Measurements from ENCODE around the gene IQGAP2.

IQGAP2 gene

GRCh38 chr5:76419597-76420298 lies 16.7 kb downstream of the IQGAP2 start:
- TF ChIP-seq CEBPB (IDR thresholded peaks at IDR 0.05) = no peak
- TF ChIP-seq ZBTB7A (IDR thresholded peaks at IDR 0.05; ENCODE audit: low read depth) = no peak
- TF ChIP-seq EP300 (IDR thresholded peaks at IDR 0.05; ENCODE audit: borderline replicate concordance) = no peak
- no peak for TF ChIP-seq YY1 (IDR thresholded peaks at IDR 0.05; ENCODE audit: low read depth)
- no peak for TF ChIP-seq NFIC (IDR thresholded peaks at IDR 0.05)
- TF ChIP-seq TCF12 (IDR thresholded peaks at IDR 0.05; ENCODE audit: low read depth) = no peak

GRCh38 chr5:76422227-76422626 lies 19.1 kb downstream of the IQGAP2 start:
- no peak for TF ChIP-seq FOXM1 (IDR thresholded peaks at IDR 0.05; ENCODE audit: borderline replicate concordance, low read depth)
- peak; percentile 33 for TF ChIP-seq NFIC (IDR thresholded peaks at IDR 0.05)
- no peak for TF ChIP-seq EP300 (IDR thresholded peaks at IDR 0.05; ENCODE audit: borderline replicate concordance)

GRCh38 chr5:76422742-76423141 lies 19.7 kb downstream of the IQGAP2 start:
- TF ChIP-seq TAF1 (IDR thresholded peaks at IDR 0.05; ENCODE audit: low read depth) = no peak

- TF ChIP-seq REST (IDR thresholded peaks at IDR 0.05; ENCODE audit: low read depth) (no peak), CREB1 (IDR thresholded peaks at IDR 0.05; ENCODE audit: low read depth) (no peak), ZBTB7A (IDR thresholded peaks at IDR 0.05; ENCODE audit: low read depth) (no peak), FOXM1 (IDR thresholded peaks at IDR 0.05; ENCODE audit: borderline replicate concordance, low read depth) (no peak), USF1 (IDR thresholded peaks at IDR 0.05) (no peak)
These were observed 22.1 kb downstream of the IQGAP2 start for GRCh38 chr5:76425146-76425545.

- no peak for TF ChIP-seq TEAD4 (IDR thresholded peaks at IDR 0.05)
- no peak for TF ChIP-seq RAD21 (IDR thresholded peaks at IDR 0.05; ENCODE audit: low read depth)
- TF ChIP-seq EGR1 (IDR thresholded peaks at IDR 0.05) = no peak
- no peak for TF ChIP-seq FOXM1 (IDR thresholded peaks at IDR 0.05; ENCODE audit: borderline replicate concordance, low read depth)
- TF ChIP-seq MAX (IDR thresholded peaks at IDR 0.05) = no peak
- no peak for TF ChIP-seq ZBTB7A (IDR thresholded peaks at IDR 0.05; ENCODE audit: low read depth)
- TF ChIP-seq REST (IDR thresholded peaks at IDR 0.05; ENCODE audit: low read depth) = no peak
- TF ChIP-seq TCF12 (IDR thresholded peaks at IDR 0.05; ENCODE audit: low read depth) = no peak
- no peak for TF ChIP-seq USF1 (IDR thresholded peaks at IDR 0.05)
- TF ChIP-seq CEBPB (IDR thresholded peaks at IDR 0.05) = no peak
- TF ChIP-seq EP300 (IDR thresholded peaks at IDR 0.05; ENCODE audit: borderline replicate concordance) = no peak
- TF ChIP-seq NFIC (IDR thresholded peaks at IDR 0.05) = no peak
- TF ChIP-seq TAF1 (IDR thresholded peaks at IDR 0.05; ENCODE audit: low read depth) = no peak
- TF ChIP-seq CREB1 (IDR thresholded peaks at IDR 0.05; ENCODE audit: low read depth) = no peak
- no peak for TF ChIP-seq YY1 (IDR thresholded peaks at IDR 0.05; ENCODE audit: low read depth)
These were observed 23.1 kb downstream of the IQGAP2 start for GRCh38 chr5:76425928-76426804.

- TF ChIP-seq FOXM1 (IDR thresholded peaks at IDR 0.05; ENCODE audit: borderline replicate concordance, low read depth) (no peak), USF1 (IDR thresholded peaks at IDR 0.05) (no peak), TCF12 (IDR thresholded peaks at IDR 0.05; ENCODE audit: low read depth) (no peak), RAD21 (IDR thresholded peaks at IDR 0.05; ENCODE audit: low read depth) (no peak), YY1 (IDR thresholded peaks at IDR 0.05; ENCODE audit: low read depth) (no peak), REST (IDR thresholded peaks at IDR 0.05; ENCODE audit: low read depth) (no peak), TEAD4 (IDR thresholded peaks at IDR 0.05) (no peak), EP300 (IDR thresholded peaks at IDR 0.05; ENCODE audit: borderline replicate concordance) (no peak), ZBTB7A (IDR thresholded peaks at IDR 0.05; ENCODE audit: low read depth) (no peak), EGR1 (IDR thresholded peaks at IDR 0.05) (no peak), TAF1 (IDR thresholded peaks at IDR 0.05; ENCODE audit: low read depth) (no peak), MAX (IDR thresholded peaks at IDR 0.05) (no peak), NFIC (IDR thresholded peaks at IDR 0.05) (no peak), CREB1 (IDR thresholded peaks at IDR 0.05; ENCODE audit: low read depth) (no peak), CEBPB (IDR thresholded peaks at IDR 0.05) (no peak)
These were observed 24.4 kb downstream of the IQGAP2 start for GRCh38 chr5:76427206-76428140.
